Epithelial cell of proximal tubule (primary cell): ENCODE measurements around the gene ICAM1. TPM values are rescaled to one million over a fixed set of nuclear protein-coding genes. Genes with fewer than 3 reads are reported as not detected.

Source experiments
- DNase-seq: peaks from one replicate; pipeline ENCODE4 v3.0.0-alpha.2; 2011; ENCODE audit warnings: low read depth
- H3K4me3 ChIP-seq: 2 replicates; pipeline ENCODE4 v1.5.1; 2011; ENCODE audit warnings: low read depth, mild to moderate bottlenecking, low read length
- total RNA-seq: library from RNA; depleted of rRNA; stranded (reverse); fragments of >200 nt; gene quantifications from 2 replicates; pipeline ENCODE4 v1.2.3, GENCODE V29; 2015
- TF ChIP-seq, protein P1 (sequence below): conservative IDR thresholded peaks from 2 replicates; pipeline ENCODE4 v1.5.1; 2012; ENCODE audit warnings: low read depth, mild to moderate bottlenecking, low read length

The ICAM1 gene
- total RNA-seq, 1 donor from 2014 or later = 36.3 TPM

DNA sequence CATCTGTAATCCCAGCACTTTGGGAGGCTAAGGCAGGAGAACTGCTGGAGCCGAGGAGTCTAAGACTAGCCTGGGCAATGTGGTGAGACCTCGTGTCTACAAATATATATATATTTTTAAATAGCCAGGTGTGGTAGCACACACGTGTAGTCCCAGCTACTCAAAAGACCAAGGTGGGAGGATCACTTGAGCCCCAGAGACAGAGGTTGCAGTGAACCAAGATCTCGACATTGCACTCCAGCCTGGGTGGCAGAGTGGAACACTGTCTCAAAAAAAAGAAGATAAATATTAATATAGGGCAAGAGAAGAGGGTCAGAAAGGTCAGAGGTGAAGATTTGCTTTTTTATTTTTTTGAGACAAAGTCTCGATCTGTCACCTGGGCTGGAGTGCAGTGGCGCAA, 24.4 kb upstream of the ICAM1 start:
- TF ChIP-seq, protein P1, sequence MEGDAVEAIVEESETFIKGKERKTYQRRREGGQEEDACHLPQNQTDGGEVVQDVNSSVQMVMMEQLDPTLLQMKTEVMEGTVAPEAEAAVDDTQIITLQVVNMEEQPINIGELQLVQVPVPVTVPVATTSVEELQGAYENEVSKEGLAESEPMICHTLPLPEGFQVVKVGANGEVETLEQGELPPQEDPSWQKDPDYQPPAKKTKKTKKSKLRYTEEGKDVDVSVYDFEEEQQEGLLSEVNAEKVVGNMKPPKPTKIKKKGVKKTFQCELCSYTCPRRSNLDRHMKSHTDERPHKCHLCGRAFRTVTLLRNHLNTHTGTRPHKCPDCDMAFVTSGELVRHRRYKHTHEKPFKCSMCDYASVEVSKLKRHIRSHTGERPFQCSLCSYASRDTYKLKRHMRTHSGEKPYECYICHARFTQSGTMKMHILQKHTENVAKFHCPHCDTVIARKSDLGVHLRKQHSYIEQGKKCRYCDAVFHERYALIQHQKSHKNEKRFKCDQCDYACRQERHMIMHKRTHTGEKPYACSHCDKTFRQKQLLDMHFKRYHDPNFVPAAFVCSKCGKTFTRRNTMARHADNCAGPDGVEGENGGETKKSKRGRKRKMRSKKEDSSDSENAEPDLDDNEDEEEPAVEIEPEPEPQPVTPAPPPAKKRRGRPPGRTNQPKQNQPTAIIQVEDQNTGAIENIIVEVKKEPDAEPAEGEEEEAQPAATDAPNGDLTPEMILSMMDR = no peak
- DNase-seq = no peak
- H3K4me3 ChIP-seq = no peak overlapping the region

DNA sequence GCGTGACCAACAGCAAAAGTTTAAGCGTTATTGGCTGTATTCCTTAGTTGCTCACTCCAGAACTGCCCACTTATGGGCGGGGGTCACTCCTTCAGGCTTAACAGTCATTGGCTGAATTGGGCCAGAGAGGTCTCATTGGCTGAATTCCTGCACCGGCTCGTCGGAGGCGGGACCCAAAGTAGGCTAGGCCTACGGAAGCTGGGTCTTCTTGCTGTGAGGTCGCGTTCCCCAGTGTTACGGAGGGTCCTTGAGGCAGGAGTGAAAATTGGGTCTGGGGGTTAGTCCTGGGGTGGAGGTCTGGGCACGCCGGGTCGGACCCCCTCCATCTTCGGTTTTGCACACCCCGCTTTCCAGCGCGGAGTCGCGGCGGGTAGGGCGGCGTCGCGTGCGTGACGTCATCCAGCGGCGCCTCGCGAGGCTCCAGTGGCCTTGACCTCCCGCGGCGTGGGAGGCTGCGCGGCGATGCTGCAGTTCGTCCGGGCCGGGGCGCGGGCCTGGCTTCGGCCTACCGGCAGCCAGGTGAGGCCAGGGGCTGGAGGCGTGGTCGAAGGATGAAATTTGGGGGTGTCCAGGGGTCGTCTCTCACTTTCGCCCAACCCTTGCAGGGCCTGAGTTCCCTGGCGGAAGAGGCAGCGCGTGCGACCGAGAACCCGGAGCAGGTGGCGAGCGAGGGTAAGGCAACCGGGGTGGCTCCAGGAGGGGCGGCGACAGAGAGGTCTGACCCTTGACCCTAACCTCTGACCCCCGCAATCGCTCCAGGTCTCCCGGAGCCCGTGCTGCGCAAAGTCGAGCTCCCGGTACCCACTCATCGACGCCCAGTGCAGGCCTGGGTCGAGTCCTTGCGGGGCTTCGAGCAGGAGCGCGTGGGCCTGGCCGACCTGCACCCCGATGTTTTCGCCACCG, 18.9 kb upstream of the ICAM1 start, which contains the start of gene MRPL4:
Gene MRPL4 (plus strand): TSS at position 423 of the 903 bp plus-strand sequence. CDS start 40 bp downstream, at position 463.
- TF ChIP-seq, protein P1 = no peak
- peak within 1 kb of the TSS; percentile 89 for H3K4me3 ChIP-seq
- peak; percentile 92 for DNase-seq

DNA sequence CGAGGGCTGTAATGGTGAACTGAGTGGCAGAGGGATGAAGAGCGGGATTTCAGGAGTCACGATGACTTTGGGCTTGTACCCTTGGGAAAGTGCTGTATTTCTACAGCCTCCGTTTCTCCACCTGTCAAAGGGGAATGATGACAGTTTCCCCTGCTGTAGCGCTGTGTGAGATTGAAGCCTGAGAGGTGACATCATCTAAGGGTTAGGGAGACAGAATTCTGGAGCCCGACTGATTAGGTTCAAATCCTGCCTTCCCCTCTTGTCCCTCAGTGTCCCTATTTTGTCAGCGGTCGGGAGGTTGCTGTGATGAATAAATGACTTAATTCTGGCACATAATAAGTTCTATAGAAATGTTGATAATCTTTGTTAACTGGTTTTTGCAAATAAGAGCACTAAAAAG, 18.2 kb upstream of the ICAM1 start:
- peak overlapping the region; percentile 89 for H3K4me3 ChIP-seq
- no peak for DNase-seq
- TF ChIP-seq, protein P1 = no peak

DNA sequence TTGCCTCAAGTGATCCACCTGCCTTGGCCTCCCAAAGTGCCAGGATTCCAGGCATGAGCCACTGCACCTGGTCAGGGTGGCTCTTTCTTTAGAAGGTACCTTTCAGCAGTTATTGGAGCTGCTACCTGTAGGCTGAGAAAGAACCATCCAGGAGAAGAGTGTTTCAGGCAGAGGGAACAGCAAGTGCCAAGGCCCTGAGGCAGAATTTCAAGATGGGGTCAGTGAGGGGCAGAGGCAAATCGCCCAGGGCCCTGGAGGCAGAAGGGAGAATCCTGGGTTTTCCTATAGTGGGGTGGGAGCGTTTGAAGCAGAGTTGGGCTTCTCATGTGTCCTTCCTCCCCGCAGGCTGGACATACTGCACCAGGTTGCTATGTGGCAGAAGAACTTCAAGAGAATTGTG, 16.7 kb upstream of the ICAM1 start:
- TF ChIP-seq, protein P1 = no peak
- DNase-seq = no peak
- no peak overlapping the region for H3K4me3 ChIP-seq

DNA sequence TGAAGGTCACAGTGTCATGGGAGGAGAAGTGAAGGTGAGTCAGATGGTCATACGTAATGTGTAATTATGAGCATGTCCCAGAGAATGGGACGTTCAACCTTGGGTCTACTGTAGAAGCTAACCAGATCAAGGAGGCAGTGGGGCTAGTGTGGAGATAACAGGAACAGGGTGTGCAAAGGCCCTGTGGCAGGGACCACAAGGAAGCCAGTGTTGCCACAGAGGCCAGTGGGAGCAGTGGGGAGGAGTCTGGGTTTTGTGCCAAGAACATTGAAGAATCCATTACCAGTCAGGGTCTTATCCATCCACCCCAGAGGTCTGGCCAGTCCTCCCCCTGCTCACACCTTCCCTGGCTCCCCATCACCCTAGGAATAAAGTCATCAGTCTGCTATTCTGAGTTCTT, 15.6 kb upstream of the ICAM1 start:
- DNase-seq = no peak
- TF ChIP-seq, protein P1 = no peak
- H3K4me3 ChIP-seq = no peak overlapping the region

DNA sequence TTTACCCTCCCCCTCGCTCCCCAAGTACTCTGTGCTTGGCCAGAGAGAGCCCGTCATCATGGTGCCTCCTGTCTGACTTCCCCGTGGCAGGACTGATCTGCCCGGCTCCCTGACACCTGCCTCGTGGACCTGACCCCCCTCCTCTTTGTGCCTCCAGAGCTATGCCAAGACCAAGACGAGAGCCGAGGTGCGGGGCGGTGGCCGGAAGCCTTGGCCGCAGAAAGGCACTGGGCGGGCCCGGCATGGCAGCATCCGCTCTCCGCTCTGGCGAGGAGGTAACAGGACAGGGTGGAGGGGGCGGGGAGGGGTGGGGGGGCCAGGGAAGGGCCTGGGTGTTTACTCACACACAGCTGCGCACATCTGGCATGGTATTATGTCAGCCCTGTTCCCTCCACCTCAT, 14.4 kb upstream of the ICAM1 start:
- DNase-seq = no peak
- TF ChIP-seq, protein P1 = no peak
- H3K4me3 ChIP-seq = no peak overlapping the region
